A673 (cell line): Measurements from ENCODE around the gene ZFYVE28. TPM values are rescaled to one million over a fixed set of nuclear protein-coding genes. Genes with fewer than 3 reads are reported as not detected.

Experiments
- BruUV-seq: library from RNA; stranded (reverse); fragments of 400-500 nt; replicated peaks from 2 replicates; lab custom pipeline; 2021; lab: Mats Ljungman, UMichigan
- CTCF ChIA-PET: fragments of 300-600 bp; sonication (Branson Sonifier 250); formaldehyde crosslinking; loops from one replicate; lab custom pipeline; 2022; ENCODE audit warnings: antibody characterized with exemption; lab: Charles Lee
- POLR2A ChIA-PET: fragments of 300-600 bp; sonication (Branson Sonifier 250); formaldehyde crosslinking; loops from one replicate; lab custom pipeline; 2022; ENCODE audit warnings: antibody characterized with exemption; ENCODE audit not compliant: low non-redundant PET; lab: Charles Lee
- DNase-seq: peaks from one replicate; pipeline ENCODE4 v3.0.0-alpha.2; 2015; ENCODE audit warnings: low spot score
- H3K27ac ChIP-seq: fragments of 200-600 bp; sonication (generic); 2 replicates; pipeline ENCODE4 v1.5.1; 2016; ENCODE audit warnings: mixed run types, low read depth, mild to moderate bottlenecking, mixed read lengths, antibody characterized with exemption, low read length; ENCODE audit not compliant: poor library complexity, severe bottlenecking
- H3K27me3 ChIP-seq: fragments of 200-600 bp; sonication (generic); replicated peaks from 2 replicates; pipeline ENCODE4 v1.6.1; 2017; ENCODE audit warnings: mixed run types, low read depth, mild to moderate bottlenecking, mixed read lengths, antibody characterized with exemption, low read length; ENCODE audit not compliant: insufficient read depth, poor library complexity
- H3K36me3 ChIP-seq: fragments of 200-600 bp; sonication (generic); 2 replicates; pipeline ENCODE4 v1.6.1; 2016; ENCODE audit warnings: mixed run types, mild to moderate bottlenecking, mixed read lengths, antibody characterized with exemption, low read length; ENCODE audit not compliant: insufficient read depth, poor library complexity, severe bottlenecking
- H3K4me1 ChIP-seq: fragments of 200-600 bp; sonication (generic); 2 replicates; pipeline ENCODE4 v1.6.1; 2017; ENCODE audit warnings: mixed run types, mild to moderate bottlenecking, mixed read lengths, antibody characterized with exemption, low read length; ENCODE audit not compliant: insufficient read depth, poor library complexity, severe bottlenecking
- H3K4me3 ChIP-seq: fragments of 200-600 bp; sonication (generic); 2 replicates; pipeline ENCODE4 v1.5.1; 2016; ENCODE audit warnings: low read depth, mixed run types, mild to moderate bottlenecking, mixed read lengths, low read length; ENCODE audit not compliant: poor library complexity, severe bottlenecking
- H3K9me3 ChIP-seq: fragments of 200-600 bp; sonication (generic); 2 replicates; pipeline ENCODE4 v1.6.1; 2016; ENCODE audit warnings: mixed run types, low read depth, mild to moderate bottlenecking, mixed read lengths, antibody characterized with exemption, low read length; ENCODE audit not compliant: poor library complexity, severe bottlenecking
- CTCF ChIP-seq: fragments of 300-800, 200-600 bp; sonication (generic); conservative IDR thresholded peaks from 2 replicates; pipeline ENCODE4 v1.5.1; 2017; ENCODE audit warnings: low read depth, mild to moderate bottlenecking, antibody characterized with exemption, low read length, moderate library complexity, mixed read lengths
- EZH2 ChIP-seq: fragments of 200-600 bp; sonication (generic); IDR thresholded peaks from 2 replicates; pipeline ENCODE4 v1.6.1; 2017; ENCODE audit warnings: borderline replicate concordance, low read depth, mild to moderate bottlenecking, mixed read lengths, antibody characterized with exemption, low read length; ENCODE audit not compliant: poor library complexity, severe bottlenecking
- intact Hi-C: fragments of 100-400 bp; cut with micrococcal nuclease; formaldehyde crosslinking; loops from one replicate; pipeline ENCODE4 v1.10.0; 2022; ENCODE audit not compliant: unreplicated experiment
- total RNA-seq: library from RNA; stranded (reverse); gene quantifications from 2 replicates; pipeline ENCODE4 v1.2.3, GENCODE V29; 2021

The ZFYVE28 gene
- total RNA-seq, 1 experiment from 2014 or later = 8.6 TPM

DNA sequence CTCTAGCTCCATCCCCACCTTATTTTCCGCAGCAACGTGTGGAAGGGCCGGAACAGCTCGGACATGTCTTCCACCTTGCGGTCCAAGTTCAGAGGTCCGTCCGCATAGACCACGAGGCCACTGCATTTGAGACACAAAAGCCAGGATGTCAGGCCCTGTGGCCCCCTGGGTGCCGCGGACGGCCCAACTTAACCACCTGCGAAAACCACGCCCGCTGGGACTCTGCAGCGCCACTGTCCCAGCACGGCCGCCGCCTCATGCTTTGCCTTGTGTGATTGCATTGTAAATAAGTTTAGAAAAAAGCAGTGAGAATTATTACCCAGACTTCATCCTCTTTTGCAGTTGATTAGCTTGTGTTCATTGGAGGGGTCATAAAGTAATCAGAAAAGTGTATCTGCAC, 98.3 kb downstream of the ZFYVE28 start:
- CTCF ChIA-PET = no interaction called here
- BruUV-seq = no TSS peak
- Histone ChIP-seq H3K27me3 (no peaks in the 10 kb centered on the region), H3K4me1 (no peaks in the 10 kb centered on the region), H3K4me3 (no peak overlapping the region), H3K36me3 (no peaks in the 10 kb centered on the region), H3K9me3 (no peaks in the 10 kb centered on the region), H3K27ac (no peak overlapping the region)
- no peak for DNase-seq
- intact Hi-C loops = no loop called here
- TF ChIP-seq CTCF = no peak
- TF ChIP-seq EZH2 = no peak
- POLR2A ChIA-PET = no interaction called here

GRCh38 chr4:2318885-2319284, 99.6 kb downstream of the ZFYVE28 start:
- ChIA-PET CTCF (no interaction called here), POLR2A (no interaction called here)
- no peak for TF ChIP-seq EZH2
- Histone ChIP-seq H3K27ac (no peak overlapping the region), H3K4me3 (no peak overlapping the region), H3K4me1 (no peaks in the 10 kb centered on the region), H3K36me3 (no peaks in the 10 kb centered on the region), H3K9me3 (no peaks in the 10 kb centered on the region), H3K27me3 (no peaks in the 10 kb centered on the region)
- DNase-seq = no peak
- BruUV-seq = no TSS peak
- intact Hi-C loops = no loop called here

DNA sequence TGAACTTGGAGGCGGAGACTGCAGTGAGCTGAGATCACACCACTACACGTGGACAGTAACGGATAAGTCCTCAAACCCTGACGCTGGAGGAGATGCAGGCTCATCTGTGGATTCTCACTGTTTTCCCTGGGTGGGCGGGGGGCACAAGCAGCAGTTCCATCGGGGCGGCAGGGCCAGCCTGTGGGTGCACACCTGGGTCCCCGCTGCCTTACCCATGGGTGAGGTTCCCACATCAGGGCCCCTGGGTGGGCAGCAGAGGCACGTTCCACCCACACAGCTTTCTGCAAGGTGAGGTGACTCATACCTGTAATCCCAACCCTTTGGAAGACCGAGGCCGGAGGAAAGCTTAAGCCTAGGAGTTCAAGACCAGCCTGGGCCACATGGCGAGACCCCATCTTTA, 100.0 kb downstream of the ZFYVE28 start:
- BruUV-seq = no TSS peak
- no peaks in the 10 kb centered on the region for H3K36me3 ChIP-seq
- intact Hi-C loops = no loop called here
- CTCF ChIA-PET = no interaction called here
- no peak for TF ChIP-seq CTCF
- TF ChIP-seq EZH2 = no peak
- H3K4me1 ChIP-seq = no peaks in the 10 kb centered on the region
- H3K27me3 ChIP-seq = no peaks in the 10 kb centered on the region
- POLR2A ChIA-PET = no interaction called here
- H3K4me3 ChIP-seq = no peak overlapping the region
- H3K27ac ChIP-seq = no peak overlapping the region
- DNase-seq = no peak
- no peaks in the 10 kb centered on the region for H3K9me3 ChIP-seq

DNA sequence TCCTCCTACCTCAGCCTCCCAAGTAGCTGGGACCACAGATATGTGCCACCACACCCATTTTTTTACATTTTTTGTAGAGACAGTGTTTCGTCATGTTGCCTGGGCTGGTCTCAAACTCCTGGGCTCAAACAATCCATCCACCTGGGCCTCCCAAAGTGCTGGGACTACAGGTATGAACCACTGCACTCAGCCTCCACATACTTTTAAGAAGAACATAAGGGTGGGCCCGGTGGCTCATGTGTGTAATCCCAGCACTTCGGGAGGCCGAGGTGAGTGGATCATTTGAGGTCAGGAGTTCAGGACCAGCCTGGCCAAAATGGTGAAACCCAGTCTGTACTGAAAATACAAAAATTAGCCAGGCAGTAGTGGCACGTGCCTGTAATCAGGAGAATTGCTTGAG, 105.1 kb downstream of the ZFYVE28 start:
- TF ChIP-seq EZH2 (no peak), CTCF (no peak)
- DNase-seq = no peak
- H3K27ac ChIP-seq = no peak overlapping the region
- BruUV-seq = no TSS peak
- no peak overlapping the region for H3K4me3 ChIP-seq
- intact Hi-C loops = no loop called here
- POLR2A ChIA-PET = no interaction called here
- CTCF ChIA-PET = no interaction called here
- no peaks in the 10 kb centered on the region for H3K27me3 ChIP-seq
- H3K9me3 ChIP-seq = peaks cover 7% of the 10 kb centered on the region
- no peaks in the 10 kb centered on the region for H3K4me1 ChIP-seq
- H3K36me3 ChIP-seq = no peaks in the 10 kb centered on the region
